Measurements from ENCODE around the gene DNAH3.
"Not testable (repeated sequence)": the region's sequence is repeated elsewhere in the genome, so short reads cannot be mapped to it uniquely, and the experiment has no call there.

Gene DNAH3

DNA sequence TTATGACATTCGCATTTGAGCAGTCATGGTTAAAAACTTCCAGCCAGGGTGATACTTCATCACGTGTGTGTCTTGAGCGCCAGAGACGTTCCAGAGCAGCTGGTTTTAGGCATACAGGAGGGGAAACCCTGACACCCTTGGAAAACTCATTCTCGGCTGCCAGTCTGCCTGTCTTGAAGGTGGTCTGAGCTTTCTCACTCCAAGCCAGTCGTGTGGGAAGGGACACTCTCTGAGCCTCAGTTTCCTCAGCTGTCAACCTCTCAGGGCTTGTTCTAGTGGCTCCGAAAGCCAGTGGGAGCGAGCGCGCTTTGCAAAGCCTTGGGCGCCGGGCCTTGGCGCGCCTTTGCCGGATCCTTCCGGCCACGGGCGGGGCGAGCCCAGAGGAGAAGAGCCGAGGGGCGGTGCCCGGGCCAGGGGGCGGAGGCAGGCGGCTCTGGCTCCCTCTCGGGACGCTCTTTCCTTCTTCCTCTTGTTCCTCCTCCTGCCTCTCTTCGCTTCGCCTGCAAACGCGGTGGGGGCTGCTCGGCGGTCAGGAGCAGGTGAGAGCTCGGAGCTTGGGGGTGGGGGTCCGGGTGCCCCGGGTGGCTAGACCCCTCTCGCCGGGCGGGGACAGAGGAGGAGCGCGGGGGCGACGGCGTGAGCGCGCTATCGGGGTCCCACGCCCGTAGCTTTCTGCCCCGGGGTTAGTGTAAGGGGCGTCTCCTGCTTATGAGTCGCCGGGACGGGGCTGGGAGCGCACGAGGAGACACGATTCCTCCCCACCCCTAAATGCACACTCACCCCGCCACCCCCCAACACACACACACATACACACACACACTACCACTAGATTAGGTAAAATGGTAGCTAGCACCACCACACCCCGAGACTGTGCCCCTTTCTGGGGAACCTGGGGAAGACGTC, 7.8 kb upstream of the DNAH3 start, which contains the start of gene LDAF1:
Gene LDAF1, plus strand, starts transcription at position 467 of the 903 bp plus-strand sequence. CDS start 2,509 bp downstream, outside the sequence.
- H3K27me3 ChIP-seq (ENCODE audit: insufficient read depth, low read length, poor library complexity, severe bottlenecking) = no peaks in the 10 kb centered on the region
- no peaks in the 10 kb centered on the region for H3K9me3 ChIP-seq (ENCODE audit: insufficient read depth, low read depth, low read length)
- H3K4me1 ChIP-seq (ENCODE audit: insufficient read depth, low read length, poor library complexity, severe bottlenecking) = peaks cover 14% of the 10 kb centered on the region
- no peaks in the 10 kb centered on the region for H3K36me3 ChIP-seq (ENCODE audit: insufficient read depth, low read length)
- H3K79me2 ChIP-seq (ENCODE audit: insufficient read depth, low read length) = no peaks in the 10 kb centered on the region
- H4K20me1 ChIP-seq (ENCODE audit: insufficient read depth, low read length, poor library complexity, severe bottlenecking) = no peaks in the 10 kb centered on the region
- peak within 1 kb of the TSS; percentile 74 for H3K9ac ChIP-seq (ENCODE audit: low read depth, low read length, poor library complexity, severe bottlenecking)
- H3K9me2 ChIP-seq (replicated peaks; ENCODE audit: low read depth, low read length) = no peaks in the 10 kb centered on the region
- no peaks in the 10 kb centered on the region for H3F3A ChIP-seq (ENCODE audit: low read depth)
- H3K4me2 ChIP-seq (ENCODE audit: low read depth, low read length, poor library complexity, severe bottlenecking) = peak within 1 kb of the TSS; percentile 97
- H3K4me3 ChIP-seq (ENCODE audit: low read length, poor library complexity, severe bottlenecking) = peak within 1 kb of the TSS; percentile 85
- peak within 1 kb of the TSS; percentile 97 for H2AFZ ChIP-seq (ENCODE audit: low read length)
- TF ChIP-seq EZH2phosphoT487 (IDR thresholded peaks at IDR 0.05; ENCODE audit: borderline replicate concordance) = no peak
- TF ChIP-seq, protein P1, sequence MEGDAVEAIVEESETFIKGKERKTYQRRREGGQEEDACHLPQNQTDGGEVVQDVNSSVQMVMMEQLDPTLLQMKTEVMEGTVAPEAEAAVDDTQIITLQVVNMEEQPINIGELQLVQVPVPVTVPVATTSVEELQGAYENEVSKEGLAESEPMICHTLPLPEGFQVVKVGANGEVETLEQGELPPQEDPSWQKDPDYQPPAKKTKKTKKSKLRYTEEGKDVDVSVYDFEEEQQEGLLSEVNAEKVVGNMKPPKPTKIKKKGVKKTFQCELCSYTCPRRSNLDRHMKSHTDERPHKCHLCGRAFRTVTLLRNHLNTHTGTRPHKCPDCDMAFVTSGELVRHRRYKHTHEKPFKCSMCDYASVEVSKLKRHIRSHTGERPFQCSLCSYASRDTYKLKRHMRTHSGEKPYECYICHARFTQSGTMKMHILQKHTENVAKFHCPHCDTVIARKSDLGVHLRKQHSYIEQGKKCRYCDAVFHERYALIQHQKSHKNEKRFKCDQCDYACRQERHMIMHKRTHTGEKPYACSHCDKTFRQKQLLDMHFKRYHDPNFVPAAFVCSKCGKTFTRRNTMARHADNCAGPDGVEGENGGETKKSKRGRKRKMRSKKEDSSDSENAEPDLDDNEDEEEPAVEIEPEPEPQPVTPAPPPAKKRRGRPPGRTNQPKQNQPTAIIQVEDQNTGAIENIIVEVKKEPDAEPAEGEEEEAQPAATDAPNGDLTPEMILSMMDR (conservative IDR thresholded peaks at IDR 0.05; ENCODE audit: low read length) = no peak

DNA sequence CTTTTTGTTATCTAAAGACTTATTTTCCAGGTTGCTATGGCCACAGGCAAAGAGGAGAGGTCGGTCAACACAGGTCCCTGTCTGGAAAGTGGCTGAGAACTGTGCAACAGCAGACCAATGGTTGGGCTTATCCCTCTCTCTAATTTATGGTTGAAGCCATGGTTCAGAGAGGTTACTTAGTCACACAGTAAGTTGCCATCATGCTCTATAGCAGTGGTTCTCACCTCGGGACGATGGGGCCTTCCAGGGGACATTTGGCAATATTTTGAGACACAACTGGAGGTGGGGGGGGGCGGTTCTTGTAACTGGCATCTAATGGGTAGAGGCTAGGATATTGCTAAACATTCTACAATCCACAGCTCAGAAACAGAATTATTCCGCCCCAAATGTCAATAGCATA, 7.0 kb upstream of the DNAH3 start:
- Histone ChIP-seq H3K9me2 (replicated peaks; ENCODE audit: low read depth, low read length) (no peaks in the 10 kb centered on the region), H3K4me3 (ENCODE audit: low read length, poor library complexity, severe bottlenecking) (peak overlapping the region; percentile 85), H3K36me3 (ENCODE audit: insufficient read depth, low read length) (no peaks in the 10 kb centered on the region), H2AFZ (ENCODE audit: low read length) (peak overlapping the region; percentile 97), H3K4me1 (ENCODE audit: insufficient read depth, low read length, poor library complexity, severe bottlenecking) (peaks cover 14% of the 10 kb centered on the region), H3K4me2 (ENCODE audit: low read depth, low read length, poor library complexity, severe bottlenecking) (peak overlapping the region; percentile 97), H3F3A (ENCODE audit: low read depth) (no peaks in the 10 kb centered on the region), H3K9me3 (ENCODE audit: insufficient read depth, low read depth, low read length) (no peaks in the 10 kb centered on the region), H4K20me1 (ENCODE audit: insufficient read depth, low read length, poor library complexity, severe bottlenecking) (no peaks in the 10 kb centered on the region), H3K79me2 (ENCODE audit: insufficient read depth, low read length) (no peaks in the 10 kb centered on the region), H3K9ac (ENCODE audit: low read depth, low read length, poor library complexity, severe bottlenecking) (peak overlapping the region; percentile 74), H3K27me3 (ENCODE audit: insufficient read depth, low read length, poor library complexity, severe bottlenecking) (no peaks in the 10 kb centered on the region)
- no peak for TF ChIP-seq EZH2phosphoT487 (IDR thresholded peaks at IDR 0.05; ENCODE audit: borderline replicate concordance)
- TF ChIP-seq, protein P1 (conservative IDR thresholded peaks at IDR 0.05; ENCODE audit: low read length) = no peak

DNA sequence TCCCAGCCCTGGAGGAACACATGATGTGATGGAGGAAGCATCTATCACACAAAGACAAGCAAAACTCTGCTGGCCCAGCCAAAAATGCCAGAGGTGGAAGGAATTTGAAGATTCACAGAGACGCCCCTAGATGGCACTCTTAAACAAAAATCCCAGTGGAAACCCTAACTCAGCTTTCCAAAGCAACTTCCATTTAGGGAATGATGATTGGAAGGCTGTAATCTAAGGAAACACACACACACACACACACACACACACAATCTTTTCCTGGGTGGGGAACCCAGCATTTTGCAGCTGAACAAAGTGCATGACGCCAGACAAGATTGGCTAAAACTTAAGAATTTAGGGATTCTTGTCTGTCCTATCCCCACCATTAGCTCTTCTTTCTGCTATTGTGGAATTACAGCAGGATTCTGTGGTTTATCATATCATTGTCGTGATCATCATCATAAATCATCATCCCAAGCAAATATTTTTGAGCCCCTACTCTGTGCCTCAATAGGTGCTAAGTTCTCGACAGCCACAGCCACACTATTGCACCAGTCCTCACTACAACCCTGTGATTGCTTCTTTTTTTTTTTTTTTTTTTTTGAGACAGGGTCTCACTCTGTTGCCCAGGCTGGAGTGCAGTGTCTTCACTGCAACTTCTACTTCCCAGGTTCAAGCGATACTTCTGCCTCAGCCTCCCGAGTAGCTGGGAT, 6.3 kb upstream of the DNAH3 start:
- peaks cover 14% of the 10 kb centered on the region for H3K4me1 ChIP-seq (ENCODE audit: insufficient read depth, low read length, poor library complexity, severe bottlenecking)
- H3K36me3 ChIP-seq (ENCODE audit: insufficient read depth, low read length) = no peaks in the 10 kb centered on the region
- no peak overlapping the region for H3K4me3 ChIP-seq (ENCODE audit: low read length, poor library complexity, severe bottlenecking)
- no peaks in the 10 kb centered on the region for H3K27me3 ChIP-seq (ENCODE audit: insufficient read depth, low read length, poor library complexity, severe bottlenecking)
- H2AFZ ChIP-seq (ENCODE audit: low read length) = no peak overlapping the region
- no peaks in the 10 kb centered on the region for H3K9me3 ChIP-seq (ENCODE audit: insufficient read depth, low read depth, low read length)
- H3F3A ChIP-seq (ENCODE audit: low read depth) = no peaks in the 10 kb centered on the region
- H4K20me1 ChIP-seq (ENCODE audit: insufficient read depth, low read length, poor library complexity, severe bottlenecking) = no peaks in the 10 kb centered on the region
- no peak overlapping the region for H3K9ac ChIP-seq (ENCODE audit: low read depth, low read length, poor library complexity, severe bottlenecking)
- H3K9me2 ChIP-seq (replicated peaks; ENCODE audit: low read depth, low read length) = no peaks in the 10 kb centered on the region
- no peak for TF ChIP-seq EZH2phosphoT487 (IDR thresholded peaks at IDR 0.05; ENCODE audit: borderline replicate concordance)
- TF ChIP-seq, protein P1 (conservative IDR thresholded peaks at IDR 0.05; ENCODE audit: low read length) = peak; percentile 78
- H3K4me2 ChIP-seq (ENCODE audit: low read depth, low read length, poor library complexity, severe bottlenecking) = no peak overlapping the region
- no peaks in the 10 kb centered on the region for H3K79me2 ChIP-seq (ENCODE audit: insufficient read depth, low read length)

DNA sequence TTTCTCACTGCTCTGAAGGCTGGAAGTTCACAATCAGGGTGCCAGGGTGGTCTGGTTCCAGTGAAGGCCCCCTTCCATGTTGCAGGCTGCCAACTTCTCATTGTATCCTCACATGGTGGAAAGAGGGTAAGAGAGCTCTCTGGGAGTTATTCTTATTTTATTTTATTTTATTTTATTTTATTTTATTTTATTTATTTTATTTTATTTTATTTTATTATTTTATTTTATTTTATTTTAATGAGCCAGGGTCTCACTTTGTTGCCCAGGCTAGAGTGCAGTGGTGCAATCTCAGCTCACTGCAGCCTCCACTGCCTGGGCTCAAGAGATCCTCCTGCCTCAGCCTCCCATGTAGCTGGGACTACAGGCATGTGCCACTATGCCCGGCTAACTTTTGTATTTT, 5.4 kb upstream of the DNAH3 start:
- not testable (repeated sequence) for H2AFZ ChIP-seq (ENCODE audit: low read length); H3K4me3 ChIP-seq (ENCODE audit: low read length, poor library complexity, severe bottlenecking); H3K36me3 ChIP-seq (ENCODE audit: insufficient read depth, low read length); H3K9me2 ChIP-seq (replicated peaks; ENCODE audit: low read depth, low read length); H3K4me2 ChIP-seq (ENCODE audit: low read depth, low read length, poor library complexity, severe bottlenecking); H3K27me3 ChIP-seq (ENCODE audit: insufficient read depth, low read length, poor library complexity, severe bottlenecking); H3F3A ChIP-seq (ENCODE audit: low read depth); H3K9ac ChIP-seq (ENCODE audit: low read depth, low read length, poor library complexity, severe bottlenecking); H3K9me3 ChIP-seq (ENCODE audit: insufficient read depth, low read depth, low read length); H3K79me2 ChIP-seq (ENCODE audit: insufficient read depth, low read length); H4K20me1 ChIP-seq (ENCODE audit: insufficient read depth, low read length, poor library complexity, severe bottlenecking)
- H3K4me1 ChIP-seq (ENCODE audit: insufficient read depth, low read length, poor library complexity, severe bottlenecking) = peaks cover 14% of the 10 kb centered on the region

Data from Loucy (cell line).